Hepatocyte (in vitro differentiated cells): ENCODE measurements around the gene CXCR3.

Source experiments
- CTCF ChIP-seq: fragments of 200-600 bp; sonication (generic); IDR thresholded peaks from 2 replicates; pipeline ENCODE4 v1.5.1; 2016; ENCODE audit warnings: antibody characterized with exemption, mild to moderate bottlenecking; ENCODE audit not compliant: poor library complexity
- EZH2 ChIP-seq: fragments of 200-600 bp; sonication (generic); IDR thresholded peaks from 2 replicates; pipeline ENCODE4 v1.6.1; 2016; ENCODE audit warnings: antibody characterized with exemption, mild to moderate bottlenecking, borderline replicate concordance

- TF ChIP-seq CTCF (no peak), EZH2 (no peak)
Measured at GRCh38 chrX:71625471-71625870, 7.2 kb upstream of the CXCR3 start.
